GM23338 (cell line): ENCODE measurements around the gene ANTKMT. TPM values are rescaled to one million over a fixed set of nuclear protein-coding genes. Genes with fewer than 3 reads are reported as not detected.

Experiments used
- ATAC-seq: fragments of 200-7000 bp; cut with Tn5 transposase; 3 replicates; pipeline ENCODE4 v1.9.1; 2020
- DNase-seq: peaks from one replicate; pipeline ENCODE4 v3.0.0-alpha.2; 2015; ENCODE audit warnings: low spot score
- H2AFZ ChIP-seq: fragments of 200-600 bp; sonication (generic); 2 replicates; pipeline ENCODE4 v1.8.0; 2016; ENCODE audit warnings: antibody characterized with exemption, mild to moderate bottlenecking, moderate library complexity
- H3F3A ChIP-seq: fragments of 200-600 bp; sonication (generic); replicated peaks from 2 replicates; pipeline ENCODE4 v1.8.0; 2017; ENCODE audit warnings: antibody characterized with exemption, mixed run types, low read depth
- H3K27ac ChIP-seq: fragments of 200-600 bp; sonication (generic); 2 replicates; pipeline ENCODE4 v1.6.1; 2016; ENCODE audit warnings: low read depth
- H3K27me3 ChIP-seq: fragments of 200-600 bp; sonication (generic); 2 replicates; pipeline ENCODE4 v1.8.0; 2016; ENCODE audit warnings: mild to moderate bottlenecking, mixed run types, moderate library complexity; ENCODE audit not compliant: insufficient read depth
- H3K36me3 ChIP-seq: fragments of 200-600 bp; sonication (generic); 2 replicates; pipeline ENCODE4 v1.8.0; 2016; ENCODE audit warnings: mild to moderate bottlenecking; ENCODE audit not compliant: insufficient read depth
- H3K4me1 ChIP-seq: fragments of 200-600 bp; sonication (generic); 2 replicates; pipeline ENCODE4 v1.8.0; 2016; ENCODE audit warnings: mild to moderate bottlenecking, moderate library complexity; ENCODE audit not compliant: insufficient read depth
- H3K4me2 ChIP-seq: fragments of 200-600 bp; sonication (generic); 2 replicates; pipeline ENCODE4 v1.7.1; 2017; ENCODE audit warnings: mixed run types
- H3K4me3 ChIP-seq: fragments of 200-600 bp; sonication (generic); 2 replicates; pipeline ENCODE4 v1.6.1; 2016; ENCODE audit warnings: mixed run types
- H3K79me2 ChIP-seq: fragments of 200-600 bp; sonication (generic); replicated peaks from 2 replicates; pipeline ENCODE4 v1.8.0; 2017; ENCODE audit warnings: mild to moderate bottlenecking; ENCODE audit not compliant: insufficient read depth
- H3K9me2 ChIP-seq: fragments of 200-600 bp; sonication (generic); 2 replicates; pipeline ENCODE4 v1.8.0; 2017; ENCODE audit not compliant: insufficient read depth
- H4K20me1 ChIP-seq: fragments of 200-600 bp; sonication (generic); replicated peaks from 2 replicates; pipeline ENCODE4 v1.8.0; 2017; ENCODE audit warnings: mild to moderate bottlenecking; ENCODE audit not compliant: insufficient read depth
- H3K27ac Mint-ChIP-seq: 2 replicates; pipeline ENCODE4 v1.8.0; 2020; ENCODE audit warnings: inconsistent platforms, mild to moderate bottlenecking, moderate library complexity, mixed read lengths
- H3K27me3 Mint-ChIP-seq: 3 replicates; pipeline ENCODE4 v1.8.0; 2022; ENCODE audit warnings: low read depth, mild to moderate bottlenecking, moderate library complexity, mixed read lengths, inconsistent platforms; ENCODE audit not compliant: insufficient read depth, poor library complexity
- H3K36me3 Mint-ChIP-seq: 3 replicates; pipeline ENCODE4 v1.8.0; 2021; ENCODE audit warnings: low read depth, mild to moderate bottlenecking, inconsistent platforms, moderate library complexity, mixed read lengths
- H3K4me1 Mint-ChIP-seq: 3 replicates; pipeline ENCODE4 v1.8.0; 2020; ENCODE audit warnings: mild to moderate bottlenecking, inconsistent platforms, mixed read lengths
- H3K4me3 Mint-ChIP-seq: 3 replicates; pipeline ENCODE4 v1.8.0; 2021; ENCODE audit warnings: moderate library complexity, mild to moderate bottlenecking, inconsistent platforms, mixed read lengths
- H3K9me3 Mint-ChIP-seq: 3 replicates; pipeline ENCODE4 v1.8.0; 2020; ENCODE audit warnings: moderate library complexity, mild to moderate bottlenecking, inconsistent platforms, mixed read lengths
- EZH2 ChIP-seq: fragments of 200-600 bp; sonication (generic); IDR thresholded peaks from one replicate; pipeline ENCODE4 v1.8.0; 2017; ENCODE audit warnings: antibody characterized with exemption, mild to moderate bottlenecking, low read depth; ENCODE audit not compliant: unreplicated experiment
- POLR2AphosphoS5 ChIP-seq: IDR thresholded peaks from 2 replicates; pipeline ENCODE4 v1.6.1; 2016; ENCODE audit warnings: antibody characterized with exemption, low read depth
- STAT1 ChIP-seq: IDR thresholded peaks from one replicate; pipeline ENCODE4 v1.6.1; 2016; ENCODE audit warnings: antibody characterized with exemption; ENCODE audit not compliant: unreplicated experiment
- ZNF114 ChIP-seq: fragments of 250-450 bp; sonication (Bioruptor Pico); IDR thresholded peaks from 2 replicates; pipeline ENCODE4 v1.5.0; 2020; ENCODE audit warnings: mild to moderate bottlenecking, moderate library complexity
- polyA plus RNA-seq: library from polyadenylated mRNA; unstranded; fragments of >200 nt; fragmentation: Nextera tagmentation; extraction: Ambion mirVana; gene quantifications from 2 replicates; pipeline ENCODE4 v1.2.1, GENCODE V29; 2016
- total RNA-seq: library from RNA; depleted of rRNA; stranded (reverse); fragments of >200 nt; shearing (Covaris generic); gene quantifications from 2 replicates; pipeline ENCODE4 v1.2.3, GENCODE V29; 2014
- TF ChIP-seq, protein P1 (sequence below), 2 experiments: fragments of 200-600 bp in 1 of 2; sonication (generic) in 1 of 2; conservative IDR thresholded peaks; 2 replicates each; pipeline versions ENCODE4 v1.5.1 to v1.6.1; 2016 to 2017; ENCODE audit warnings: antibody characterized with exemption in 2 of 2, low read depth in 2 of 2, mild to moderate bottlenecking in 2 of 2, moderate library complexity in 1 of 2

ANTKMT gene
- total and polyA plus RNA-seq, 2 experiments from 2014 or later = 23.8 to 37.2 TPM

GRCh38 chr16:680967-681745, 39.8 kb upstream of the ANTKMT start:
- DNase-seq (peak; percentile 66), ATAC-seq (no peak)
- no peaks in the 10 kb centered on the region for H3K27me3 ChIP-seq
- H3K4me1 ChIP-seq = peaks cover 16% of the 10 kb centered on the region; the same call in 1 of the 2 replicates
- TF ChIP-seq POLR2AphosphoS5 = peak; percentile 29; the same call in 1 of the 2 replicates
- TF ChIP-seq, protein P1, sequence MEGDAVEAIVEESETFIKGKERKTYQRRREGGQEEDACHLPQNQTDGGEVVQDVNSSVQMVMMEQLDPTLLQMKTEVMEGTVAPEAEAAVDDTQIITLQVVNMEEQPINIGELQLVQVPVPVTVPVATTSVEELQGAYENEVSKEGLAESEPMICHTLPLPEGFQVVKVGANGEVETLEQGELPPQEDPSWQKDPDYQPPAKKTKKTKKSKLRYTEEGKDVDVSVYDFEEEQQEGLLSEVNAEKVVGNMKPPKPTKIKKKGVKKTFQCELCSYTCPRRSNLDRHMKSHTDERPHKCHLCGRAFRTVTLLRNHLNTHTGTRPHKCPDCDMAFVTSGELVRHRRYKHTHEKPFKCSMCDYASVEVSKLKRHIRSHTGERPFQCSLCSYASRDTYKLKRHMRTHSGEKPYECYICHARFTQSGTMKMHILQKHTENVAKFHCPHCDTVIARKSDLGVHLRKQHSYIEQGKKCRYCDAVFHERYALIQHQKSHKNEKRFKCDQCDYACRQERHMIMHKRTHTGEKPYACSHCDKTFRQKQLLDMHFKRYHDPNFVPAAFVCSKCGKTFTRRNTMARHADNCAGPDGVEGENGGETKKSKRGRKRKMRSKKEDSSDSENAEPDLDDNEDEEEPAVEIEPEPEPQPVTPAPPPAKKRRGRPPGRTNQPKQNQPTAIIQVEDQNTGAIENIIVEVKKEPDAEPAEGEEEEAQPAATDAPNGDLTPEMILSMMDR (conservative IDR thresholded peaks at IDR 0.05; ENCODE audit: low read depth in 2 of 2) = peak in 1 of 2 experiments; percentile 30; a peak in 3 of 4 replicates
- TF ChIP-seq STAT1 = no peak
- no peak for TF ChIP-seq ZNF114 (CRISPR knock-in tag)
- no peaks in the 10 kb centered on the region; the same call in 1 of the 2 replicates for H3K36me3 ChIP-seq
- H3K79me2 ChIP-seq = peaks cover 9% of the 10 kb centered on the region; the same call in 1 of the 2 replicates
- peaks cover 26% of the 10 kb centered on the region for H3F3A ChIP-seq
- H2AFZ ChIP-seq = no peak overlapping the region
- peak overlapping the region; percentile 71 for H3K4me3 ChIP-seq
- Mint-ChIP-seq H3K27me3 (peaks cover 23% of the 10 kb centered on the region), H3K4me3 (peak overlapping the region; percentile 84), H3K4me1 (peaks cover 26% of the 10 kb centered on the region), H3K27ac (no peak overlapping the region; the same call in 1 of the 2 replicates), H3K9me3 (no peaks in the 10 kb centered on the region; the same call in 1 of the 3 replicates), H3K36me3 (peaks cover 28% of the 10 kb centered on the region)
- H4K20me1 ChIP-seq = peaks cover 14% of the 10 kb centered on the region; the same call in 1 of the 2 replicates
- peak overlapping the region; percentile 86 for H3K4me2 ChIP-seq
- H3K9me2 ChIP-seq = no peaks in the 10 kb centered on the region
- no peak overlapping the region for H3K27ac ChIP-seq

- Histone ChIP-seq H3K79me2 (peaks cover 9% of the 10 kb centered on the region; the same call in 1 of the 2 replicates), H3K9me2 (no peaks in the 10 kb centered on the region), H3K27ac (no peak overlapping the region), H3F3A (peaks cover 24% of the 10 kb centered on the region), H3K4me3 (peak overlapping the region; percentile 71; the same call in 1 of the 2 replicates), H3K4me1 (peaks cover 13% of the 10 kb centered on the region; the same call in 1 of the 2 replicates), H2AFZ (no peak overlapping the region), H4K20me1 (peaks cover 14% of the 10 kb centered on the region; the same call in 1 of the 2 replicates), H3K36me3 (no peaks in the 10 kb centered on the region; the same call in 1 of the 2 replicates), H3K27me3 (no peaks in the 10 kb centered on the region), H3K4me2 (peak overlapping the region; percentile 86)
- peak overlapping the region; percentile 84 for H3K4me3 Mint-ChIP-seq
- no peaks in the 10 kb centered on the region; the same call in 1 of the 3 replicates for H3K9me3 Mint-ChIP-seq
- ATAC-seq = no peak
- peaks cover 31% of the 10 kb centered on the region for H3K36me3 Mint-ChIP-seq
- H3K27me3 Mint-ChIP-seq = peaks cover 23% of the 10 kb centered on the region
- no peak for DNase-seq
- no peak overlapping the region for H3K27ac Mint-ChIP-seq
- H3K4me1 Mint-ChIP-seq = peaks cover 23% of the 10 kb centered on the region
- peak; percentile 3; the same call in 1 of the 2 replicates for TF ChIP-seq POLR2AphosphoS5
- TF ChIP-seq EZH2 = no peak
Observed at GRCh38 chr16:681746-682427, 39.1 kb upstream of the ANTKMT start.
